ENCODE results near the gene TOR3A.

Gene TOR3A

DNA sequence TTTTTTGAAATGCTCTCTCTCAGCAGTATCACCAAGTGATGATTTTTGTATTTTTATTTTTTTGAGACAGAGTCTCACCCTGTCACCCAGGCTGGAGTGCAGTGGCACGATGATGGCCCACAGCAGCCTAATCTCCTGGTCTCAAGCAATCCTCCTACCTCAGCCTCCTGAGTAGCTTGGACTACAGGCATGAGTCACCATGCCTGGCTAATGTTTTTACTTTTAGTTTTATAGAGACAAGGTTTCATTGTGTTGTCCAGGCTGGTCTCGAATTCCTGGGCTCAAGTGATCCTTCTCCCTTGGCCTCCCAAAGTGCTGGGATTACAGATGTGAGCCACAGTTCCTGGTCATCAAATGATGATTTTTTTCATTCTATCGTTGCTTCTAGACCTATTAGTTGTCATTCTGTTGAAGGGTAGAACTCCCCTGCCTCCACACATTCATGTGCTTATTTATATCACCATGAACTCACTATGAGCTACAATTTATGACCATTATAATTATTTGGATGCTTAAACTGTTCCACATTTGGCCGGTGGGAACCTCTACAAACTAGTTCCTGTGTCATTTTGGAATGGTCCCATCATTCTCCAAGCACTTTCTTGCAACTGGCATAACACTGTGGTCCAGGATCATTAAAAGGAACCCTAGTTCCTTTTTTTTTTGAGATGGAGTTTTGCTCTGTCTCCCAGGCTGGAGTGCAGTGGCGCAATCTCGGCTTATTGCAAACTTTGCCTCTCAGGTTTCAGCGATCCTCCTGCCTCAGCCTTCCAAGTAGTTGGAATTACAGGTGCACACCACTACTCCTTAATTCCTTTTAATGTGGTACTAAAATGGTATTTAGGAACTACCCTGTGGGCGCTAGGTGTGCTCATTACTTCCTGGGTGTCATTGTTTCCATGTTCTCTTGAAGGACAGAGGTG, 20.2 kb upstream of the TOR3A start:
- no peak for DNase-seq (ENCODE audit: extremely low read depth in 1 of 2, low read depth in 1 of 2)

DNA sequence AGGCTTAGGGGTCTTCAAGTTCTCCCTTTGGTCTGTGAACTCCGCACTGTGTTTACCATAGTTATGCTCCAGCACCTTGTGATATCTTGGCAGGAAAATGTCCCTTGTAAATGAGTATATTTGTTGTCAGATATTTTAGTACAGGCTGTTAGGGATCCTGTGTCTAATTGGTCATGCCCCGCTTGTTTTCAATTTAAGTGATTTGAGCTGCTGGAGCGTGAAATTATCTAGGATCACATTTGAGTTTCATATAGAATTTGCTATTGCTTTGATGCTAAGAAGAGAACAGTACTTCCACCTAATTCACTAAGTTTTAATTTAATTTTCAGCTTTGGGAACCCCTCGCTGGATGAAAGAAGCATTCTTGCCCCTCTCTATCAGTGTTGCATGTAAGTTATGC, 15.4 kb upstream of the TOR3A start:
- DNase-seq (ENCODE audit: extremely low read depth in 1 of 2, low read depth in 1 of 2): no peak

DNA sequence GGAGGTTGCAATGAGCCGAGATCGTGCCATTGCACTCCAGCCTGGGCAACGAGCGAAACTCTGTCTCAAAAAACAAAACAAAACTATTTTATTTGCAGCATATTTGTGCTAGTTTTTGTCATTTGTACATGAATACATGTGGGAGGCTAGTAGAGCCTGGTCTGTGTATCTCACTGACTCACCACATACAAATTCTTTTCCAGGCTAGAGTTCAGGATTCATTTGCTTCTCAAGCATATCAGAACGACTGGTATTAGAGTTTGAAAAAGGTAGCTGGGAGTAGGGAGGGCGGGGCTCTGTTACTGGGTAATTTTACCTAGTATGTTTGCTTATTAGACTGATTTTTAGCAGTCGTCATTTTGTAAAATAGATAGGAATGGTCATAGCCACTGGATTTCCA, 4.5 kb upstream of the TOR3A start:
- DNase-seq (ENCODE audit: extremely low read depth in 1 of 2, low read depth in 1 of 2): no peak

DNA sequence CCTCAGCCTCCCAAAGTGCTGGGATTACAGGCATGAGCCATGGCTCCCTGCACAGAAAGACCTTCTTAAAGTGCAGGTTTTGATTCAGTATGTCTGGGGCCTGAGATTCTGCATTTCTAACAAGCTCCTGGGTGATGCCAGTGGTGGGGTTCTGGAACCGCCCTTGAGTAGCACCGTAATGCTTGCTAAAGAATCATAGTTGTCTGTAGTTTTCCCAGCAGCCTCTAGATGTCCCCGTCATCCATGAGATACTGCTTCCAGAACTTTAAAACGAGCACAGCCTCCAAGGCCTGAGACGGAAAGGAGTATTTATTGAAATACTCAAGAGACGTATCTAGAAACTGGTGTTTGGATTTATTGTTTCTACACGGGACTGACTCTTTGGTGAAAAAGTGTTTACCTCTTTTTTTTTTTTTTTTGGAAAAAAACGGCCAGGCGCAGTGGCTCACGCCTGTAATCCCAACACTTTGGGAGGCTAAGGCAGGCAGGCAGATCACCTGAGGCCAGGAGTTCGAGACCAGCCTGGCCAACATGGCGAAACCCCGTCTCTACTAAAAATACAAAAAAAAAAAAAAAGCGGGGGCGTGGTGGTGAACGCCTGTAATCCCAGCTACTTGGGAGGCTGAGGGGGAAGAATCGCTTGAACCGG, 2.6 kb upstream of the TOR3A start:
- no peak for DNase-seq (ENCODE audit: extremely low read depth in 1 of 2, low read depth in 1 of 2)

DNA sequence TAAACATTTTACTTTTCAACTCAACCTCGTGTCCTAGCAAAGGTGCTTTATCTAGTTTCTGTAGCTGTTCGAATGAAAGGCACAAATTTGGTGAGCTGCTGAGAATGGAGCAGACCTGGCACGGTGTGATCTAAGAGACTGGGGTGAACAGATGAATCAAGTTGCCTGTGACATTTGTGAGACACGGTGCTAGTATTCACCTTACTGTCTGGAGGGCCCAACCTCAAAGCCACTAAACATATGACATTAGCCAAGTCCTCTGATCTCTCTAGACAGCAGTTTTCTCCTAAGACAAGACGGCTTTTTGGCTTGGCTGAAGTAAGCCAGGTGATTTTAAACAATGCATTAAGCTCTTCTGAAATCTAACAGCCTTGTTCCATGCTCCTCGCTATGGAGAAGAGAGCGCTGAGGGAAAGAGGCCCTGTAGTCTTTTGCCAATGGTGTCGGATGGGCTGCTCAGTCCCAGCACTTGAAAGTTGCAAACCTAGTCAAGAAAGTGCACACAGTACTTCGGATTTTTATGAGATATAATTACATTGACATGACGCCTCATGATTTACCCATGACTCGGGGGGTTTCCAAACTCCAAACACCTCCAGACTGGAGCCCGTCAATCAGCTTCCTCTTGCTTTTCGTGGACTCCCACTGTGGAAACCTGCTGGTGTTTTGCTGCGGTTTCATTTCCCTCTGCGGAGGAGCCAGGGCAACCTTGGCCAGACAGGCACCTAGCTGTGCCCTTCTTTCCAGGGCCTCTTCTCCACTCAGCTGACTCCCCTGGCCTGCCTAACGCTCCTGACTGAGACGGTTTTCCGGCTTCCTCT, 794 bp upstream of the TOR3A start:
- DNase-seq (ENCODE audit: extremely low read depth in 1 of 2, low read depth in 1 of 2): no peak

DNA sequence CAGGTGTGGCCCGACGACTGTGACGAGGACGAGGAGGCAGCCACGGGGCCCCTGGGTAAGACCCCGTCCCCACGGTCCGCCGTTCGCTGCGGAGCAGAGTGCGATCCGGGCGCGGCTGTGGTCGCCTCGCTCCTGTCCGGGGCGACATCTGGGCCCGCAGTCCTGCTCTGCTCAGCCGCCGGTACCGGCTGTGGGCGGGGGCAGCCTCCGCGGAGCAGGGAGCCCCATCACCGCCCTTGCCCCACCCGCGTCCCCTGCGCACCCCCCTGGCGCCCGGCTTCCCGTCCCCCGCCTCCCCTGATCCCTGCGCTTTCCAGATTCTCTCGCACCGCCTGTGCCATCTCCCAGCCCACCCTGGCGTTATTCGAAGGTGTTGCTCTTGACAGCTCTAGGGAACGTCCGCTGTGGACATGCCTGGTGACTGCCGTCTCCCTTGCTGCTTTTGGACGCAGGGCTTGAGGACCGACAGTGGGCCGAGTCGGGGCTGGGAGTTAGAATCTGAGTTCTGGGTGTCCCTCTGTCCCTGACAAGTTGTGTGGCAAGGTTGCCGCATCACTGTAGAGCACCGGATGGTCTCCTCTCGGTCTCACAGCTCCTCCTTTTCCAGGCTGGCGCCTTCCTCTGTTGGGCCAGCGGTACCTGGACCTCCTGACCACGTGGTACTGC, 596 bp downstream of the TOR3A start:
- DNase-seq (ENCODE audit: extremely low read depth in 1 of 2, low read depth in 1 of 2): peak in 1 of 2 donors; percentile 18

DNA sequence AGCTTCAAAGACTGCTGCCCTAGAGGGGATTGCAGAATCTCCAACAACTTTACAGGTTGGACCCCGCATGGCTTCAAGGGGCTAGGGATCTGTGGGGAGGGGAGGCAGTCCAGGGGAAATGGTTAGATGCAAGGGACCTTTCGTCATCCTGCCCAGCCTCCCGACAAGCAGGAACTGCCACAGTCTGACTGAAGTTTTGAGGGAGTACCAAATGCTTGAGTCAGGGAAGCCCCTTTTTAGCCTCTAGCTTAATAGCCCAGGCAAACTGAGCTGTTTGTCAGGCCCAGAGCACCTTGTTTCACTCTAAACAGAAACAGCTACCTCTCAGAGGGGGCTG, 1.1 kb downstream of the TOR3A start:
- DNase-seq (ENCODE audit: extremely low read depth in 1 of 2, low read depth in 1 of 2): no peak

DNA sequence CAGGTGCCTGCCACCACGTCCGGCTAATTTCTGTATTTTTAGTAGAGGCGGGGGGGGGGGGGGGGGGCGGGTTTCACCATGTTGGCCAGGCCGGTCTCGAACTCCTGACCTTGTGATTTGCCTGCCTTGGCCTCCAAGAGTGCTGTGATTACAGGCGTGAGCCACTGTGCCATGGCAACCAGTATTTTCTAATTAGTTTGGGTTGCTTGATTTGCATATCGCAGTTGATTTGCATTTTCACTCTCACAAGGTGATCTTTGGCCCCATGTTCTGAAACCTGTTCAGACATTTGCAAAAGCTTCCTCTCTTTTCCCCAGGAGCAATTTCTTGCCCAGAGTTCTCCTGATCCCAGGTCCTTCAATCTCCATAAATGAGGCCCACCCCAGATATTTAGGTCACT, 1.7 kb downstream of the TOR3A start:
- no peak for DNase-seq (ENCODE audit: extremely low read depth in 1 of 2, low read depth in 1 of 2)

DNA sequence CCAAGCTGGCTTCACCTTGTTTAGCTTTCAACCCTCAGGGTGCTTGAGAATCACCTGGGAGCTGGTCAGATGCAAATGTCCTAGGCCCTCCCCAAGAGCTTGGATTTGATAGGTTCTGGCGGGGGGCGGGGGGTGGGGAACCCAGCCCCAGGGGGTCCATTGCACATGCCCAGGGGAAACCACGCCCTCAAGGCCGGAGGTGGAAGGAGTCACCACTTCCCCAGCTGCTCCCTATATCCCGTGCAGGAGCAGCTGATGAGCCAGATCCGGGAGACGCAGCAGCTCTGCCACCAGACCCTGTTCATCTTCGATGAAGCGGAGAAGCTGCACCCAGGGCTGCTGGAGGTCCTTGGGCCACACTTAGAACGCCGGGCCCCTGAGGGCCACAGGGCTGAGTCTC, 5.8 kb downstream of the TOR3A start:
- DNase-seq (ENCODE audit: extremely low read depth in 1 of 2, low read depth in 1 of 2): no peak

DNA sequence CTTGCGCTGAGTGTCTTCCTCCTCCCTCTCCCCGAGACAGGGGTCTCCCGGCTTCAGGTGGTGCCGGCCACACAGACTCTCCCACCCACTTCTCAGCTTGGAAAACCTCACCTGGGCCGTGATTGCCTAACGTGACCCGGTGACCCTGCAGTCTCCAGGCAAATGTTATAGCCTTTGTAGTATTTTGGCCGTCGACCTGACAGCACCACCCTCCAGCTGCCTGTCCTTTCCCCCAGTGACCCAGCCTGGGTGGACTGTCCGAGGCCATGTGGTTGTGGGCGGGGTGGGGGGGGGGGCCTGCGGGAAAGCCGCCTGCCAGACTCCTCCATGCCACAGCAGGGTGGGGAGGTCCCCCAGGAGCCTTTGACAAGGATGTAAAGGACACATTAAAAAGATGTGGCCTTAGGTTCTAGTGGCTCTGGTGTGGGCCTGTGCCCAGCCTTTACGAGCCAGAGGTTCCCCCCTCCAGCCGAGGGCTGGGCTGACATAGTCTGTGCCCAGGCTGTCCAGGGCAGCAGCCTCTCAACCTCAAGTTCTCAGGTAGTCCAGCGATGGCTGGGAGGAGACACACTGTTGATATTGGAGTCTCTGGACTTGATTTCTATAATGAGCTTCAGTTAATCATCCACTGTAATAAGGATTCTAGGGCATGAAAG, 8.1 kb downstream of the TOR3A start:
- no peak for DNase-seq (ENCODE audit: extremely low read depth in 1 of 2, low read depth in 1 of 2)

DNA sequence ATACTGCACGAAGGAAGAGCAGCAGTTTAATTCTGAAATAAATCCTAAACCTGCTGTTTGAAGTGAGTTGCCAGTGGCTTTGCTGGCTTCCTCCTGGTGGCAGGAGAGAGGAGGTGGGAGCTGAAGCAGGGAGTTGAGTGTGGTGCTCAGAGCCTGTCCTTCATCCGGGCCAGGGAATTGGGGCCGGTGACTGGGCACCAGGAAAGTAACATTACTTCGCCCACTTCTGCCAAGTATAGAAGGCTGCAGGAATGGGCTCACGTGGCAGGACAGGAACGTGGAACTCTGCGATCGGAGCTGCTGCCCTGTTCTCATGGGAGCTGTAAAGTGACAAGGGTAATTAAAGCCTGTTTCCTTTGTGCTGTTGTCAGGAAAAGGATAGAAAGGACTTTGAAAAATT, 8.7 kb downstream of the TOR3A start:
- DNase-seq (ENCODE audit: extremely low read depth in 1 of 2, low read depth in 1 of 2): no peak

DNA sequence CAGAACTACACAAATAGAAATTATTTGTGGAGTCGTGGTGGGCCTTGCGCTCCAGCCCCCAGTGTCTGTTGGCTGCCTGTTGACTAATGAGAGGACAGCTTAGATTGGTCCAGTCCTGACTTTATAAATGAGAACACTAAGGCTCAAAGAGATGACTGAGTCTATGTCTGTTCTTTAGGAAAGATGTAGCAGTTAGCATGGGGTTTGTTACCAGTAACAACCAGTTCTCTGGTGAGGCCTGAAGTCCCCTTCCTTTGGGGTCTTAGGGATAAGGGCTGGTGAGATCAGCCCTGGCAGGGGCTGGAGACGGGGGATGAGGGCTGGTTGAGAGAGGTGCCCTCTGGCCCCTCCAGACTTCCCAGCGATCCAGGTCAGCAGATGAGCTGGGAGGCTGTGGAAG, 9.1 kb downstream of the TOR3A start:
- no peak for DNase-seq (ENCODE audit: extremely low read depth in 1 of 2, low read depth in 1 of 2)

DNA sequence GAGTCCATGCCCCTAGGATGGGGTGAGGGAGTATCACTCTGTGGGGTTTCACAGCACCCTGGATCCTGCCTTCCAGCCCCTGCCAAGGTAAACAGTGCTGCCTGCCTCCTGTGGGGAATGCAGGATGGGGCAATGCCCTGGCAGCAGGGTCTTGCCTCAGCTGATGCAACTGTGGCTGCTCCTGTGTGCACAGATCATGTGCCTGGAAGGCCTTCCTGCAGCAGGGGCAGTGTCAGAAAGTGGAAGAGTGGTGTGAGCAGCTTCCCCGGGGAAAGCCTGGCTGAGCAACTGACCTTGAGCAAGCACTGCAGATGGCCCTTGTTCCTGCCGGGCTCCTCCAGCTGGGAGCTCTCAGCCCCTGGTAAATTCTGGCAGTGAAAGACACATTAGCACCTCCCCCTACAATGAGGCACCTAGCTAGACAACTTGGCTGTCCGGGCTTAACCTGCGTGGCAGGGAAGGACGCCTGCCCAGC, 9.9 kb downstream of the TOR3A start:
- no peak for DNase-seq (ENCODE audit: extremely low read depth in 1 of 2, low read depth in 1 of 2)

DNA sequence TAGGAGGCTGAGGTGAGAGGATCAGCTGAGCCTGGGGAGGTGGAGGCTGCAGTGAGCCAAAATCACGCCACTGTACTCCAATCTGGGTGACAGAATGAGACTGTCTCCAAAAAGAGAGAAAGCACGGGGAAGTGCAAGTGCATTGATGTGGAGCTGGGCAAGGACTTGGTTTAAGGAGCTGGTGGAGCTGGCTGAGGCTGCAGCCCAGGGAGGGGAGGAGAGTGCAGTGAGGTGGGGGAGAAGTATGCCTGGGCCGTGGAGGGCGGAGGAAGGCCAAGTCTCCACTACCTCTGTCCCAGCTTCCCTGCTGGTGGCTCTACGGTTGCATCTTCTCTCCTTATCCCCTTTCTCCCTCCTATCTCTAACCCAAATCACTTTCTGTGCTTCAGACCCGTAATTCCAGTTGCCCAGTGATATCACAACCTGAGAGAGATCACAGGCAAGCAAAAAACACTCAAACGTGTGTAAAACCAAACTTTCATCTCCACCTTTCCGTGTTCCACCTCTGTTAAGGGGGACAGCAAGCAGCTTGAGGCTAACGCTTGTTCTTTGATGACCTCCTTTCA, 11.1 kb downstream of the TOR3A start:
- no peak for DNase-seq (ENCODE audit: extremely low read depth in 1 of 2, low read depth in 1 of 2)

DNA sequence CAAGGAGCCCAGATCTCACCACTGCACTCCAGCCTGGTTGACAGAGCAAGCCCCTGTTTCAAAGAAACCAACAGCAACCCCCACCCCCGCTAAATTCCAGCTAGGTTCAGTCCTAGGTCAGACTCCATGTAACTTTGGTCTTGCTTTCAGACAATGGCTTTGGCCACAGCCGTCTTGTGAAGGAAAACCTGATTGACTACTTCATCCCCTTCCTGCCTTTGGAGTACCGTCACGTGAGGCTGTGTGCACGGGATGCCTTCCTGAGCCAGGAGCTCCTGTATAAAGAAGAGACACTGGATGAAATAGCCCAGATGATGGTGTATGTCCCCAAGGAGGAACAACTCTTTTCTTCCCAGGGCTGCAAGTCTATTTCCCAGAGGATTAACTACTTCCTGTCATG, 12.9 kb downstream of the TOR3A start:
- DNase-seq (ENCODE audit: extremely low read depth in 1 of 2, low read depth in 1 of 2): no peak

DNA sequence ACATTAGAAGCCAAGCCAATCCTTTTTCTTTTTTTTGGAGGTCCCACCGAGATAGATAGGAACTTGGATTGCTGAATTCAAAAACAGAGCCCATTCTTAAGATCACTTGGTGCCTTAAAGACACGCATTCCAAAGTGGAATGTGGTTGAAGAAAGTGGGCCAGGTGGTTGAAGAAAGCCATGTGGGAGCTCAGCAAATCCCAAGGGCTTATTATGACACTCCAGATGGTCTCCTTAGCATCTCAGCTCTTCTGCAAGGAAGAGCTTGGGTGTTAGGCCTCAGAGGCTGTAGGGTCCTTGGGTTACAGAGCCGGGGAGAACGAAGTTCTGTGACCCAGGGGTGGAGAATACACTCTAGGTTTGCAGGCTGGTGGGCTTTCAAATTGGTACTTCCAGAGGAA, 13.5 kb downstream of the TOR3A start:
- no peak for DNase-seq (ENCODE audit: extremely low read depth in 1 of 2, low read depth in 1 of 2)

DNA sequence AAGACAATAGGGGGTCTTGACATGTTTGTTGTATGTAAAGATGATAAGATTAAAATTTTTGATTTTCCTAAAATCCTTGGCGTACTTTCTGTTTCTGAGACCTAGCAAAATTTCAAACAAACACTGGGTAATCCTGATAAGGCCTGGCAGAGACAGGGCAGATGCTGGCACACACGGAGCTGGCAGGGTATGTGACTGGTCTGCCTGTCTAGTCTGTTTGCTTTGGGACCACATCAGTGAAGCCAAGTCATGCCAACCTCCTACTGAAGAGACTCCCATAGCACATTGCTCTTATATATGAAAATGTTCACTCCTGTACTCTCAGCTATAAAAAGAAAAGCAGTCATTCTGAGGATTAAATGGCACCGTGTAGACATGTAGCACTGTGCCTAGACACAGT, 14.1 kb downstream of the TOR3A start:
- DNase-seq (ENCODE audit: extremely low read depth in 1 of 2, low read depth in 1 of 2): no peak

DNA sequence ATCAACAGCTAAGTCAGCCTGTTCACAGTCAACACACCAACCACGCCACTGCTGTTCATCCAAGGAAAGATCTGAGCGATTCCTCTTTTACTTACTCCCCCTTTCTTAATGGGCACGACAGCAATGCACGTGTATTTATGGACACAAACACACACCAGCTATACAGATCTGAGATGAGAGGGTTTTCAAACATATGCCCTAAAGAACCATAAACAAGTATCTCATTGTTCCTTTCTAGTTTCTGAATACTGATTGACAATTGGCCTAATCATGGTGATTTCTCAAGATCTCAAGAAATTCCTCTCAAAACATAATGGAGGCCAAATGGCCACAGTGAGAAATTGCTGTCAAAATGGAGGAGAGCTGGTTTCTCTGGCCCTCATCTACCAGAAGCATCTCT, 18.0 kb downstream of the TOR3A start:
- DNase-seq (ENCODE audit: extremely low read depth in 1 of 2, low read depth in 1 of 2): no peak

DNA sequence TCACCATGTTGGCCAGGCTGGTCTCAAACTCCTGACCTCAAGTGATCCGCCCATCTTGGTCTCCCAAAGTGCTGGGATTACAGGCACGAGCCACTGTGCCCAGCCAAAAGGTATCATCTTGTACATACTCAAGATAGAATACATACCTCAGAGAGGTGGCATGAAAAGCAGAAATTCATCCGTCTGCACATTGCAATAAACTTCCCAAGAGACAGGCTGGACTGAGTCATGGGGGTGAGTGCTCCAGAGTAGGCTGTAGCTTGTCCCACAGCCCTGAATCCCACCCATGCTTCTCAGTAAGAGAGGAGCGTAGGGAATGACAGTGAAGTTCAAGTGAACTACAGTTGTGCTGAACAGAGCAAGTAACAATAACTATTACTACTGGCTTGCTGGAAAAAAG, 19.7 kb downstream of the TOR3A start:
- no peak for DNase-seq (ENCODE audit: extremely low read depth in 1 of 2, low read depth in 1 of 2)

DNA sequence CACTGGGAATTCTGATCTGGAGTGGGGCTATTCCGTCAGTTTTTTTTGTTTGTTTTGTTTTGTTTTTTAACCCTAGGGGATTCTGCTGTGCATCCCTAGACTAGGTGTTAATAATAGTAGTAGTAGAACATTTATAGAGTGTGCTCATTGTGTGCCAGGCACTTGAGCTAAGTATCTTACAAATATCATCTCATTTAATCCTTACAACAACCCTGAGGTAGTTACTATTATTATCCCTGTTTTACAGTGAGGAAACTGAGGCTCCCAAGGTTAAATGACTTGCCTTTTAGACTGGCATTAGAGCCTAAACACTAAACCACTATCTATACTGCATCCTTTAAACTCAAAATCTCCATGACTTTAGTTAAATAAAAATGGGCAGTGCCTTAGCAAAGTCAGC, 22.1 kb downstream of the TOR3A start:
- DNase-seq (ENCODE audit: extremely low read depth in 1 of 2, low read depth in 1 of 2): no peak
